Neural cell (in vitro differentiated cells): ENCODE results near the gene IKZF1. TPM values are rescaled to one million over a fixed set of nuclear protein-coding genes. Genes with fewer than 3 reads are reported as not detected.

Experiments used
- H2AFZ ChIP-seq: fragments of 200-600, 300-800 bp; sonication (generic), shearing (Covaris generic); 2 replicates; pipeline ENCODE4 v1.6.0; 2014; ENCODE audit warnings: low read depth, mild to moderate bottlenecking, antibody characterized with exemption, low read length, moderate library complexity
- H3F3A ChIP-seq: fragments of 200-600 bp; shearing (Covaris generic); 2 replicates; pipeline ENCODE4 v1.6.1; 2016; ENCODE audit warnings: mild to moderate bottlenecking, moderate library complexity, mixed read lengths, antibody characterized with exemption, low read length; ENCODE audit not compliant: insufficient read depth, poor library complexity, severe bottlenecking
- H3K27ac ChIP-seq: fragments of 200-600, 300-800 bp; sonication (generic), shearing (Covaris generic); 2 replicates; pipeline ENCODE4 v1.5.1; 2014; ENCODE audit warnings: mild to moderate bottlenecking, low read length, moderate library complexity
- H3K27me3 ChIP-seq: fragments of 300-800, 200-600 bp; sonication (generic), shearing (Covaris generic); 2 replicates; pipeline ENCODE4 v1.6.0; 2014; ENCODE audit warnings: mild to moderate bottlenecking, low read depth, low read length, moderate library complexity; ENCODE audit not compliant: insufficient read depth
- H3K36me3 ChIP-seq: fragments of 300-800, 200-600 bp; sonication (generic), shearing (Covaris generic); 2 replicates; pipeline ENCODE4 v1.5.1; 2014; ENCODE audit warnings: mild to moderate bottlenecking, antibody characterized with exemption, low read length, moderate library complexity; ENCODE audit not compliant: insufficient read depth
- H3K4me2 ChIP-seq: fragments of 300-800, 200-600 bp; sonication (generic), shearing (Covaris generic); 2 replicates; pipeline ENCODE4 v1.6.0; 2014; ENCODE audit warnings: mild to moderate bottlenecking, low read length
- H3K4me3 ChIP-seq: fragments of 300-800, 200-600 bp; sonication (generic), shearing (Covaris generic); 2 replicates; pipeline ENCODE4 v1.5.1; 2014; ENCODE audit warnings: mild to moderate bottlenecking, low read length, moderate library complexity
- H3K79me2 ChIP-seq: fragments of 200-600 bp; shearing (Covaris generic); replicated peaks from 2 replicates; pipeline ENCODE4 v1.6.0; 2014; ENCODE audit warnings: mild to moderate bottlenecking, low read length, moderate library complexity; ENCODE audit not compliant: insufficient read depth
- H3K9ac ChIP-seq: fragments of 300-800, 200-600 bp; sonication (generic), shearing (Covaris generic); 2 replicates; pipeline ENCODE4 v1.6.1; 2016; ENCODE audit warnings: mild to moderate bottlenecking, low read length, mixed read lengths
- H3K9me2 ChIP-seq: fragments of 200-600 bp; shearing (Covaris generic); 2 replicates; pipeline ENCODE4 v1.6.1; 2016; ENCODE audit warnings: mild to moderate bottlenecking, low read length, mixed read lengths; ENCODE audit not compliant: insufficient read depth
- H3K9me3 ChIP-seq: fragments of 200-600, 300-800 bp; sonication (generic), shearing (Covaris generic); 2 replicates; pipeline ENCODE4 v1.6.1; 2016; ENCODE audit warnings: mild to moderate bottlenecking, mixed run types, low read length, moderate library complexity, mixed read lengths
- H4K20me1 ChIP-seq: fragments of 200-600 bp; shearing (Covaris generic); 2 replicates; pipeline ENCODE4 v1.6.1; 2016; ENCODE audit warnings: mild to moderate bottlenecking, mixed run types; ENCODE audit not compliant: insufficient read depth
- EP300 ChIP-seq: fragments of 450-650 bp; conservative IDR thresholded peaks from 2 replicates; pipeline ENCODE4 v1.6.1; 2014; ENCODE audit warnings: antibody characterized with exemption, mild to moderate bottlenecking, moderate library complexity; ENCODE audit not compliant: poor library complexity, severe bottlenecking
- EZH2 ChIP-seq: fragments of 200-600, 300-800 bp; shearing (Covaris generic), sonication (generic); IDR thresholded peaks from 2 replicates; pipeline ENCODE4 v1.6.1; 2014; ENCODE audit warnings: antibody characterized with exemption, low read length, borderline replicate concordance, mild to moderate bottlenecking; ENCODE audit not compliant: insufficient read depth, poor library complexity, severe bottlenecking
- MXI1 ChIP-seq: fragments of 450-650 bp; conservative IDR thresholded peaks from 2 replicates; pipeline ENCODE4 v1.6.1; 2014; ENCODE audit warnings: antibody characterized with exemption, mild to moderate bottlenecking; ENCODE audit not compliant: poor library complexity, severe bottlenecking
- POLR2AphosphoS5 ChIP-seq: IDR thresholded peaks from 2 replicates; pipeline ENCODE4 v1.6.1; 2012
- RAD21 ChIP-seq: fragments of 450-650 bp; conservative IDR thresholded peaks from 2 replicates; pipeline ENCODE4 v1.6.1; 2014; ENCODE audit warnings: antibody characterized with exemption, mild to moderate bottlenecking, moderate library complexity
- SMC3 ChIP-seq: fragments of 450-650 bp; conservative IDR thresholded peaks from 2 replicates; pipeline ENCODE4 v1.6.1; 2014; ENCODE audit warnings: antibody characterized with exemption, mild to moderate bottlenecking, moderate library complexity; ENCODE audit not compliant: poor library complexity
- TAF1 ChIP-seq: IDR thresholded peaks from 2 replicates; pipeline ENCODE4 v1.6.1; 2012; ENCODE audit warnings: low read depth
- polyA plus RNA-seq: library from polyadenylated mRNA; depleted of rRNA; stranded (reverse); fragments of >200 nt; gene quantifications from 2 replicates; pipeline ENCODE4 v1.2.3, GENCODE V29; 2014
- TF ChIP-seq, protein P1 (sequence below): IDR thresholded peaks from 2 replicates; pipeline ENCODE4 v1.6.1; 2012; ENCODE audit warnings: borderline replicate concordance
- TF ChIP-seq, protein P2 (sequence below): fragments of 450-650 bp; IDR thresholded peaks from 2 replicates; pipeline ENCODE4 v1.5.1; 2014; ENCODE audit warnings: antibody characterized with exemption, mild to moderate bottlenecking, moderate library complexity; ENCODE audit not compliant: poor library complexity, severe bottlenecking

The IKZF1 gene
- polyA plus RNA-seq, 1 donor from 2014 or later = 0.24 TPM

DNA sequence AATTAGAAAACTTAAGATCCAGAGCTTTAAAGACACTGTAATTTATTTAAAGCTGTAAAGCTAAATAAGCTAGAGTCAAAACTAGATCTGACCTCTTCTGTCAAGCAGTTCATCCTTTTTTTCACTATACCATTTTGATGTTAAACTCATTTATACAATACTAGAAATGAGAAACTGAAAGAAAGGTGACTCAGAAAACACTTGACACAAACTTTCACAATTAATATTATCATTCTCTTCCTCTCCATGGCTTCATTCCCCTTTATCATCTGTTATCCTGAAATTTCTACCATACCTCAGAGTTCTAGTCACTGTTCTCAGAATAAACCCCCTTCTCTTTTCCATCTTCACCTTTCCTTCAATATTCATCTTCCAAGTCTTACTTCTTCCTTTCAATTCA is 144.3 kb downstream of the IKZF1 start:
- Histone ChIP-seq H3K9me2 (no peaks in the 10 kb centered on the region), H3K9me3 (no peaks in the 10 kb centered on the region), H3K79me2 (no peaks in the 10 kb centered on the region), H3K27me3 (no peaks in the 10 kb centered on the region), H3K9ac (peak overlapping the region; percentile 65), H3K4me2 (peak overlapping the region; percentile 68), H2AFZ (no peak overlapping the region), H3K27ac (no peak overlapping the region), H3K36me3 (no peaks in the 10 kb centered on the region), H4K20me1 (no peaks in the 10 kb centered on the region), H3K4me3 (peak overlapping the region; percentile 84), H3F3A (no peaks in the 10 kb centered on the region)
- no peak for TF ChIP-seq POLR2AphosphoS5
- TF ChIP-seq, protein P1, sequence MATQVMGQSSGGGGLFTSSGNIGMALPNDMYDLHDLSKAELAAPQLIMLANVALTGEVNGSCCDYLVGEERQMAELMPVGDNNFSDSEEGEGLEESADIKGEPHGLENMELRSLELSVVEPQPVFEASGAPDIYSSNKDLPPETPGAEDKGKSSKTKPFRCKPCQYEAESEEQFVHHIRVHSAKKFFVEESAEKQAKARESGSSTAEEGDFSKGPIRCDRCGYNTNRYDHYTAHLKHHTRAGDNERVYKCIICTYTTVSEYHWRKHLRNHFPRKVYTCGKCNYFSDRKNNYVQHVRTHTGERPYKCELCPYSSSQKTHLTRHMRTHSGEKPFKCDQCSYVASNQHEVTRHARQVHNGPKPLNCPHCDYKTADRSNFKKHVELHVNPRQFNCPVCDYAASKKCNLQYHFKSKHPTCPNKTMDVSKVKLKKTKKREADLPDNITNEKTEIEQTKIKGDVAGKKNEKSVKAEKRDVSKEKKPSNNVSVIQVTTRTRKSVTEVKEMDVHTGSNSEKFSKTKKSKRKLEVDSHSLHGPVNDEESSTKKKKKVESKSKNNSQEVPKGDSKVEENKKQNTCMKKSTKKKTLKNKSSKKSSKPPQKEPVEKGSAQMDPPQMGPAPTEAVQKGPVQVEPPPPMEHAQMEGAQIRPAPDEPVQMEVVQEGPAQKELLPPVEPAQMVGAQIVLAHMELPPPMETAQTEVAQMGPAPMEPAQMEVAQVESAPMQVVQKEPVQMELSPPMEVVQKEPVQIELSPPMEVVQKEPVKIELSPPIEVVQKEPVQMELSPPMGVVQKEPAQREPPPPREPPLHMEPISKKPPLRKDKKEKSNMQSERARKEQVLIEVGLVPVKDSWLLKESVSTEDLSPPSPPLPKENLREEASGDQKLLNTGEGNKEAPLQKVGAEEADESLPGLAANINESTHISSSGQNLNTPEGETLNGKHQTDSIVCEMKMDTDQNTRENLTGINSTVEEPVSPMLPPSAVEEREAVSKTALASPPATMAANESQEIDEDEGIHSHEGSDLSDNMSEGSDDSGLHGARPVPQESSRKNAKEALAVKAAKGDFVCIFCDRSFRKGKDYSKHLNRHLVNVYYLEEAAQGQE = no peak
- TF ChIP-seq EP300 = no peak
- TF ChIP-seq, protein P2, sequence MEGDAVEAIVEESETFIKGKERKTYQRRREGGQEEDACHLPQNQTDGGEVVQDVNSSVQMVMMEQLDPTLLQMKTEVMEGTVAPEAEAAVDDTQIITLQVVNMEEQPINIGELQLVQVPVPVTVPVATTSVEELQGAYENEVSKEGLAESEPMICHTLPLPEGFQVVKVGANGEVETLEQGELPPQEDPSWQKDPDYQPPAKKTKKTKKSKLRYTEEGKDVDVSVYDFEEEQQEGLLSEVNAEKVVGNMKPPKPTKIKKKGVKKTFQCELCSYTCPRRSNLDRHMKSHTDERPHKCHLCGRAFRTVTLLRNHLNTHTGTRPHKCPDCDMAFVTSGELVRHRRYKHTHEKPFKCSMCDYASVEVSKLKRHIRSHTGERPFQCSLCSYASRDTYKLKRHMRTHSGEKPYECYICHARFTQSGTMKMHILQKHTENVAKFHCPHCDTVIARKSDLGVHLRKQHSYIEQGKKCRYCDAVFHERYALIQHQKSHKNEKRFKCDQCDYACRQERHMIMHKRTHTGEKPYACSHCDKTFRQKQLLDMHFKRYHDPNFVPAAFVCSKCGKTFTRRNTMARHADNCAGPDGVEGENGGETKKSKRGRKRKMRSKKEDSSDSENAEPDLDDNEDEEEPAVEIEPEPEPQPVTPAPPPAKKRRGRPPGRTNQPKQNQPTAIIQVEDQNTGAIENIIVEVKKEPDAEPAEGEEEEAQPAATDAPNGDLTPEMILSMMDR = no peak
- TF ChIP-seq EZH2 = no peak
- no peak for TF ChIP-seq RAD21
- TF ChIP-seq TAF1 = no peak
- no peak for TF ChIP-seq MXI1
- TF ChIP-seq SMC3 = no peak

DNA sequence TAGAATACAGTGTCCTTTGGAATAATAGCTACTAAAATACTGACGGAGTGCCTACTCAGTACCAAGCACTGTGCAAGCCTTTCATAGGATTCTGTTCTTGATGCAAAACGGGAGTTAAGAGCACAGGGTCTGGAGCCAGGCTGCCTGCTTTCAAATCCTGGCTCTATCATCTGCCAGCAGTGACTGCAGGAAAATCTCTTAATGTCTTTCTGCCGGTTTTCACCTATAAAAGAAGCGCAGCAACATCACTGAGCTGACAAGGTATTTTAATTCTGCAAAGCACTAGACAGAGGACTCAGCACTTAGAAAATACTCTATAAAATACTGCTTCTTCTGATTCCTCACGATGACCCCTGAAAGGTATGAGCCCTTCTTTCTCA is 145.0 kb downstream of the IKZF1 start:
- H3K4me2 ChIP-seq = peak overlapping the region; percentile 68
- no peaks in the 10 kb centered on the region for H3K27me3 ChIP-seq
- H3K9me3 ChIP-seq = no peaks in the 10 kb centered on the region
- H4K20me1 ChIP-seq = no peaks in the 10 kb centered on the region
- peak overlapping the region; percentile 80 for H2AFZ ChIP-seq
- TF ChIP-seq TAF1 (no peak), SMC3 (no peak), POLR2AphosphoS5 (no peak), RAD21 (no peak), EP300 (no peak), EZH2 (no peak), MXI1 (no peak)
- TF ChIP-seq, protein P1 = no peak
- TF ChIP-seq, protein P2 = no peak
- H3K9me2 ChIP-seq = no peaks in the 10 kb centered on the region
- H3K36me3 ChIP-seq = no peaks in the 10 kb centered on the region
- H3K9ac ChIP-seq = peak overlapping the region; percentile 65
- H3K4me3 ChIP-seq = peak overlapping the region; percentile 84
- H3K79me2 ChIP-seq = no peaks in the 10 kb centered on the region
- H3F3A ChIP-seq = no peaks in the 10 kb centered on the region
- peak overlapping the region; percentile 46 for H3K27ac ChIP-seq
